GM21360 (cell line): ENCODE data around the gene TTPAL.

Source experiments
- ATAC-seq: cut with Tn5 transposase; IDR thresholded peaks from one replicate; pipeline ENCODE4 v1.9.1; 2021; ENCODE audit warnings: mild to moderate bottlenecking, moderate library complexity; ENCODE audit not compliant: unreplicated experiment

TTPAL gene

GRCh38 chr20:44532981-44533331 is 57.3 kb downstream of the TTPAL start:
- no peak for ATAC-seq

- no peak for ATAC-seq
These were observed 58.3 kb downstream of the TTPAL start for GRCh38 chr20:44533928-44534327.

- ATAC-seq: no peak
These were observed 60.5 kb downstream of the TTPAL start for GRCh38 chr20:44536175-44536574.

DNA sequence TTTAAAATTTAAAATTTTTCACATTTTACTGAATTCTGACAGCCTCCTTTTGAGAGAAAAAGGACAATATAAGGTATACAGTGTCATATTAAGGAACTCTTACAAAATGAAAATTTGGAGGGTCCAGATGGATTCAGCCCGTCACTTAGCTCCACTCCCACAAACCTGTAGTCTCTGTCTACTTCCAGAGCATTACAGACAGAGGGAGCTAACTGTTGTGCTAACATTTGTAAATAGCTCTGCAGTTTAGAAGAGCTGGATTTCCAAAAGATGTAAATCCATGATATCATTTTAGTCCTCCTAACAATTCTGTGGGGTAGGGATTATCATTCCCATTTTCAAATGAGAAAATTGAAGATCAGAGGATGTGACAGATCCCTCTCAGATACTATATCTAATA is 62.3 kb downstream of the TTPAL start:
- ATAC-seq: no peak

DNA sequence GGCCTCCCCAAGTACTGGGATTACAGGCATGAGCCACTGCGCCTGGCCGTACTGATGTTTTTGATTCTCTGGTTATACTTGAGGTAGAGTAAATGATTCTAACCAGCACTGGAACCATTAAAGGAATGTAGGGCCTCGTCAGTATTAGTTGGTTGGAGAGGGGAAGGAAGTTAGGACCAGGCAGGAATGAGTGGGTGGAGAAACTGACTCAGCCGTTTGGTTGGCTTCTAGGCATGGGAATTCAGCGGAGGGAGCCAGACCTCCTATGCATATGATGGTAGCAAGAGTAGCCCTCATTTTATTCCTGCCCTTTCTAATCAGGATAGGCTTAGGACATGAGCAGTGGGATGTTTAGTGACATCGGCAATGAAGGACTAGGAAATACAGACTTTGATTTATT is 65.2 kb downstream of the TTPAL start:
- no peak for ATAC-seq

DNA sequence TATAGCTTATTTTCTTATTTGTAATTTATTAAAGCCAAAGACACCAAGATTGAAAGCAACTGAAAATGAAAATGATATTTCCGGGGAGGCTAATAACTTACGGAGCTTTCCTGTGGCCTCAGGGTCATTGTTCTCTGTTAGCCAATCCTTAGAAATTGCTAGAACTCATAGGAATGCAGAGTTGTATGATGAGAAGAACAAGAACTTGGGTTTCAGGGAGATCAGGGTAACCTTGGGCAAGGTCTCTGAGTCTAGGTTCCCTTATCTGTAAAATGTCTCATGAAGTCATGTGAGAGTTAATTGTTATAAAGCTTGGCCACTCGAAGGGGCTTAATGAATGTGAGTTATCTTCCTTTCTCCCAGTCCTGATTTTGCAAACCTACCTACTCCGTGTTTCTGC is 66.3 kb downstream of the TTPAL start:
- ATAC-seq: no peak

- no peak for ATAC-seq
These were observed 67.2 kb downstream of the TTPAL start for GRCh38 chr20:44542890-44543289.

- no peak for ATAC-seq
These were observed 67.7 kb downstream of the TTPAL start for GRCh38 chr20:44543358-44543757.
